Lower lobe of right lung (tissue), 2 donors: ENCODE data around the gene HTT. TPM values are rescaled to one million over a fixed set of nuclear protein-coding genes. Genes with fewer than 3 reads are reported as not detected.

Experiments
- ATAC-seq, 2 donors: fragments of 200-7000 bp; cut with Tn5 transposase; one replicate each; pipeline ENCODE4 v1.9.1; 2020 to 2022; ENCODE audit warnings: mild to moderate bottlenecking in 2 of 2, moderate library complexity in 2 of 2
- DNase-seq: peaks from one replicate; pipeline ENCODE4 v3.0.0-alpha.2; 2020
- H3K27ac ChIP-seq: fragments of 200-600 bp; one replicate; pipeline ENCODE4 v1.8.0; 2022
- H3K27me3 ChIP-seq: fragments of 200-600 bp; one replicate; pipeline ENCODE4 v1.8.0; 2022; ENCODE audit warnings: low read depth
- H3K36me3 ChIP-seq: fragments of 200-600 bp; one replicate; pipeline ENCODE4 v1.8.0; 2022; ENCODE audit warnings: mild to moderate bottlenecking
- H3K4me1 ChIP-seq: fragments of 200-600 bp; one replicate; pipeline ENCODE4 v1.8.0; 2022
- H3K4me3 ChIP-seq: fragments of 200-600 bp; one replicate; pipeline ENCODE4 v1.8.0; 2022; ENCODE audit warnings: mild to moderate bottlenecking
- H3K9me3 ChIP-seq: fragments of 200-600 bp; one replicate; pipeline ENCODE4 v1.8.0; 2022
- intact Hi-C: fragments of 100-400 bp; cut with DNase I; formaldehyde crosslinking; loops from one replicate; pipeline ENCODE4 v1.11.0; 2022
- total RNA-seq: library from RNA; stranded (reverse); fragmentation: NEBNext Ultra II Directional; extraction: Animal tissue kit (Norgen Biotek cat#: 25700); gene quantifications from one replicate; pipeline ENCODE4 v1.2.1, GENCODE V29; 2021
- TF ChIP-seq, protein P1 (sequence below): fragments of 200-600 bp; IDR thresholded peaks from one replicate; pipeline ENCODE4 v1.8.0; 2022; ENCODE audit warnings: antibody characterized with exemption, mild to moderate bottlenecking
- donor health status: DM: no; HTN: yes; CAD: no; lungs with severe emphysema.

HTT gene
- total RNA-seq, 1 donor from 2014 or later, result 73.1 TPM

GRCh38 chr4:3037957-3038461 lies 36.5 kb upstream of the HTT start:
- peak; percentile 18 for DNase-seq
- no peak overlapping the region for H3K27ac ChIP-seq
- no peaks in the 10 kb centered on the region for H3K36me3 ChIP-seq
- intact Hi-C loops, result no loop called here
- no peaks in the 10 kb centered on the region for H3K9me3 ChIP-seq
- TF ChIP-seq, protein P1, sequence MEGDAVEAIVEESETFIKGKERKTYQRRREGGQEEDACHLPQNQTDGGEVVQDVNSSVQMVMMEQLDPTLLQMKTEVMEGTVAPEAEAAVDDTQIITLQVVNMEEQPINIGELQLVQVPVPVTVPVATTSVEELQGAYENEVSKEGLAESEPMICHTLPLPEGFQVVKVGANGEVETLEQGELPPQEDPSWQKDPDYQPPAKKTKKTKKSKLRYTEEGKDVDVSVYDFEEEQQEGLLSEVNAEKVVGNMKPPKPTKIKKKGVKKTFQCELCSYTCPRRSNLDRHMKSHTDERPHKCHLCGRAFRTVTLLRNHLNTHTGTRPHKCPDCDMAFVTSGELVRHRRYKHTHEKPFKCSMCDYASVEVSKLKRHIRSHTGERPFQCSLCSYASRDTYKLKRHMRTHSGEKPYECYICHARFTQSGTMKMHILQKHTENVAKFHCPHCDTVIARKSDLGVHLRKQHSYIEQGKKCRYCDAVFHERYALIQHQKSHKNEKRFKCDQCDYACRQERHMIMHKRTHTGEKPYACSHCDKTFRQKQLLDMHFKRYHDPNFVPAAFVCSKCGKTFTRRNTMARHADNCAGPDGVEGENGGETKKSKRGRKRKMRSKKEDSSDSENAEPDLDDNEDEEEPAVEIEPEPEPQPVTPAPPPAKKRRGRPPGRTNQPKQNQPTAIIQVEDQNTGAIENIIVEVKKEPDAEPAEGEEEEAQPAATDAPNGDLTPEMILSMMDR, result no peak
- H3K27me3 ChIP-seq, result no peaks in the 10 kb centered on the region
- peaks cover 34% of the 10 kb centered on the region for H3K4me1 ChIP-seq
- no peak for ATAC-seq
- peak overlapping the region; percentile 35 for H3K4me3 ChIP-seq

GRCh38 chr4:3039706-3040366 lies 34.6 kb upstream of the HTT start:
- Histone ChIP-seq H3K27ac (no peak overlapping the region), H3K36me3 (no peaks in the 10 kb centered on the region), H3K4me1 (peaks cover 38% of the 10 kb centered on the region), H3K27me3 (no peaks in the 10 kb centered on the region), H3K9me3 (no peaks in the 10 kb centered on the region), H3K4me3 (no peak overlapping the region)
- DNase-seq (no peak), ATAC-seq (no peak)
- TF ChIP-seq, protein P1, result no peak
- intact Hi-C loops, result no loop called here

- peak overlapping the region; percentile 66 for H3K4me3 ChIP-seq
- intact Hi-C loops, result no loop called here
- H3K27me3 ChIP-seq, result no peaks in the 10 kb centered on the region
- no peaks in the 10 kb centered on the region for H3K9me3 ChIP-seq
- TF ChIP-seq, protein P1, result no peak
- peaks cover 44% of the 10 kb centered on the region for H3K4me1 ChIP-seq
- peak overlapping the region; percentile 90 for H3K27ac ChIP-seq
- DNase-seq (no peak), ATAC-seq (no peak)
- no peaks in the 10 kb centered on the region for H3K36me3 ChIP-seq
These were observed 33.9 kb upstream of the HTT start for GRCh38 chr4:3040452-3041191.

- Histone ChIP-seq H3K36me3 (no peaks in the 10 kb centered on the region), H3K27ac (peak overlapping the region; percentile 90), H3K4me1 (peaks cover 44% of the 10 kb centered on the region), H3K4me3 (peak overlapping the region; percentile 66), H3K9me3 (no peaks in the 10 kb centered on the region), H3K27me3 (no peaks in the 10 kb centered on the region)
- TF ChIP-seq, protein P1, result no peak
- DNase-seq, result peak; percentile 79
- intact Hi-C loops, result no loop called here
- ATAC-seq, result peak; percentile 87 to 90
These were observed 33.0 kb upstream of the HTT start for GRCh38 chr4:3041192-3042142.

- TF ChIP-seq, protein P1, result no peak
- ATAC-seq (no peak), DNase-seq (no peak)
- Histone ChIP-seq H3K9me3 (no peaks in the 10 kb centered on the region), H3K4me3 (peak overlapping the region; percentile 66), H3K36me3 (no peaks in the 10 kb centered on the region), H3K4me1 (peaks cover 45% of the 10 kb centered on the region), H3K27me3 (no peaks in the 10 kb centered on the region), H3K27ac (peak overlapping the region; percentile 90)
- intact Hi-C loops, result no loop called here
These were observed 32.3 kb upstream of the HTT start for GRCh38 chr4:3042226-3042625.
